Large intestine (tissue), 3 donors: Measurements from ENCODE around the gene ANTXR2. TPM values are rescaled to one million over a fixed set of nuclear protein-coding genes. Genes with fewer than 3 reads are reported as not detected.

Experiments
- DNase-seq, 2 donors: peaks; one replicate each; pipeline versions ENCODE4 v3.0.0 to v3.0.0-alpha.2; 2013
- H3K27ac ChIP-seq: one replicate; pipeline ENCODE4 v1.5.1; 2013; ENCODE audit warnings: low read length
- H3K27me3 ChIP-seq: 2 replicates; pipeline ENCODE4 v1.6.1; 2013; ENCODE audit warnings: low read length; ENCODE audit not compliant: control insufficient read depth, insufficient read depth
- H3K36me3 ChIP-seq: 2 replicates; pipeline ENCODE4 v1.6.1; 2013; ENCODE audit warnings: low read length; ENCODE audit not compliant: control insufficient read depth, insufficient read depth
- H3K4me1 ChIP-seq: one replicate; pipeline ENCODE4 v1.6.1; 2013; ENCODE audit warnings: low read length; ENCODE audit not compliant: control insufficient read depth, insufficient read depth
- H3K4me3 ChIP-seq: one replicate; pipeline ENCODE4 v1.5.1; 2013; ENCODE audit warnings: low read length
- H3K9me3 ChIP-seq: one replicate; pipeline ENCODE4 v1.6.1; 2013; ENCODE audit warnings: mild to moderate bottlenecking, low read depth, low read length, moderate library complexity; ENCODE audit not compliant: control insufficient read depth
- WGBS: methylation state at CpG from one replicate; pipeline ENCODE4 v1.1.5; 2013; ENCODE audit warnings: low lambda C conversion rate; ENCODE audit not compliant: insufficient coverage; 5-methylcytosine and 5-hydroxymethylcytosine counted together
- polyA plus RNA-seq: library from polyadenylated mRNA; unstranded; fragments of 120-200 nt; gene quantifications from one replicate; pipeline ENCODE4 v1.2.1, GENCODE V29; 2013

The ANTXR2 gene
- polyA plus RNA-seq, 1 donor: 36.3 TPM

DNA sequence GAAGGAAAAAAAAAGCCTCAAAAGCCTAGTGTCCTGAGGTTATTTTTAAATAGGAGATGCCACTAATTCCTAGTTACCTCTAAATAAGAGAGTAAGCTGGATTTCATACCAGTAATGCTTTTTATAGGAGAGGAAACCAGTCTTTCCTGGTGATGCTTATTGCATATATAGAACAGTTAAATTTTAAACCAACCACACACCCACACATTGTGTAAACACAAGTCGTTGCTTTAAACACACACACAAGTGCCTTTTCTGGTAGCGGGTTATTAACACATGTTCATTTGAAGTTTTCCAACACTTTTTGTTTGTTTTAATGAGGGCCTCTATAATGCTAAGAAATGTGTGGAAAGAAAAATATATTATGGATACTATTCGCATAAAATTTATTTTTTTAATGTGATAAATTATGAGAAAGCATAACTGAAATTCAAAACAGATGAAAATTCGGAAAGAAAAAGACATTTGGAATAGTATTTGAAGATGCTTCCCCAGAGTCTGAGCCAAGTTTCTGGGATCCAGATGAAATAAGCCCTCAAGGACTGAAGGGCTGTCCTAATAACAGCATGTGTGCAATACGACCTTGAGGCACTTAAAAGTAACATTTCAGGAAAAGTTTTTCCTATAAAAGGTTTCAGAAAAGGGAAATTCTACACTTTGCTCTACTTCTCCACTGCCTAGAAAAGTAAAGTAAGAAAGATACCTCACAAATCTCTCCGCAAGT is 2.0 kb downstream of the ANTXR2 start:
- Histone ChIP-seq H3K27ac (no peak overlapping the region), H3K27me3 (no peaks in the 10 kb centered on the region), H3K36me3 (peaks cover 10% of the 10 kb centered on the region), H3K4me1 (peaks cover 9% of the 10 kb centered on the region), H3K4me3 (peak overlapping the region; percentile 73), H3K9me3 (no peaks in the 10 kb centered on the region)
- DNase-seq: peak in 1 of 2 donors; percentile 29
- 32% methylated on average over 5 of the region's 6 CpGs for WGBS

DNA sequence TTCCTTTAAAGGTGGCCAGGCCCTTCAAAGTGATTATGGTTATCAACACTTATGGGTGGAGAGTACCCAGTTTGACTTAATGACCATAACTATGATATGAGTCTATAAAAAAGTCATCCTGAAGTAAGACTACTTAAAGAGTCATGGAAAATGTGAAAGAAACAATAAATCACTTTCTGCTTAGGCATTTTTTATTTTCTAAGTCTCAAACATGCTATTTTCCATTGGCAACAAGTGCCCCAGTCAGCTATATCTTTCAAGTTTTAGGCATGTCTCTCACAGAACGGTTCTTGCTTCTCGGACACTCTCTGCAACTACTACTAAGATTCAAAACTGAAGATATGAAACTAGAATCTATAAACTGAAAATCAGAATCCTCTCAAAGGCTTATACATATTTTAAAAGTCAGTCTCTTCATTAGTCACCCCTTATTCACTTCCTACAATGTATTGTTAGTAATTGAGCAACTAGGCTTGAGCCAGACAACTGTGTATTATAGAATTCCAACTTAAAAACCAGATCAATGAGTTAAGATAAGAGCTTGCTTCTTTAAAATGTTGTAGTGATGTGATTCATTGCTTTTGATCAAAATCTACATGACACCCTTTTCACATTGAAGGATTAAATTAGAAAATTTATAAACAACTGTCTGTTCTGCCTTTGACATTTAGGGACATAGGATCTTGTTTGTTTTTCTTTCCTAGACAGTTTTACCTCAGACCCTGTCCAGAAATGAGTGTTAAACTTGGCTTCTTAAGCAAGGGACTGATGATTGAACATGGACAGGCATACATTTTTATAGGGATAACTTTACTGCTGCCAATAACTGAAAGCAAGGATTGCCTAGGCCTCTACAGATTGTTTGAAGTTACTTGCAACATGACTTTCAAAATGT is 2.9 kb downstream of the ANTXR2 start:
- Histone ChIP-seq H3K27me3 (no peaks in the 10 kb centered on the region), H3K36me3 (peaks cover 10% of the 10 kb centered on the region), H3K4me3 (no peak overlapping the region), H3K27ac (no peak overlapping the region), H3K9me3 (no peaks in the 10 kb centered on the region), H3K4me1 (peaks cover 9% of the 10 kb centered on the region)
- WGBS: no CpG with 5 or more reads among the region's 2 CpGs
- DNase-seq: no peak

DNA sequence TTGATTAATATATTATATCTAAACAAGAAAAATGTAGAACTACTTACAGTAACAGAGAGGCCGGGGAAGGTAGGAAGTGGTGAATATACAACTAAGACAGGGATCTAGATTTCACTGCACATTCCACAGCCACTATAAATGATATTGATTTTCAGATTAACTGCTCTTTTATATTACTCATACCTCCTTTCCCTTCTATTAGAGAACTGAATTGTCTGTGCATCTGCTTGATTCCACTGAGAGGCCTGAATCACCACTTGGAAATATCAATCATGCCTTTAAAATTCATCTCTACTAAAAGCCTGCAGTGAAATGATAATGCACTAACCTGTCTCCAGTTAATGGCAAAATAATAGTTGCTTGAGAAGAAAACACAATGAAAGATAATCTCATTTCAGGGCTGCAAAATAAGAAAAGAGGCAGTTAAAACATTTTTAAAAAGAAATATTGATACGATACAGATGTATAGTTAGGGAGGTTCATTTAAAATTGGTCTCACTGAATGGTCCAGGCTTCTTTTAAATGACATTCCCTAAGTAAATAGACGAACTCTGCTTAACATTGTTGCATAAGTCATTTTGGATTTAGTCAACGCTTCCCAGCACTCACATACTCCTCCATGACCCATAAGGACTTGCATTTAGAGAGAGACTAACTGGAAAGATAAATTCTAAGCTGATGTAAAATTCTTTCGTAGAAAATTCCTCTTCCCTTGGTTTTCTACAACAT is 3.8 kb downstream of the ANTXR2 start:
- Histone ChIP-seq H3K4me3 (no peak overlapping the region), H3K4me1 (peaks cover 9% of the 10 kb centered on the region), H3K27me3 (no peaks in the 10 kb centered on the region), H3K36me3 (peaks cover 14% of the 10 kb centered on the region), H3K9me3 (no peaks in the 10 kb centered on the region), H3K27ac (no peak overlapping the region)
- DNase-seq: no peak
- WGBS: 86% methylated on average over 2 of the region's 5 CpGs

DNA sequence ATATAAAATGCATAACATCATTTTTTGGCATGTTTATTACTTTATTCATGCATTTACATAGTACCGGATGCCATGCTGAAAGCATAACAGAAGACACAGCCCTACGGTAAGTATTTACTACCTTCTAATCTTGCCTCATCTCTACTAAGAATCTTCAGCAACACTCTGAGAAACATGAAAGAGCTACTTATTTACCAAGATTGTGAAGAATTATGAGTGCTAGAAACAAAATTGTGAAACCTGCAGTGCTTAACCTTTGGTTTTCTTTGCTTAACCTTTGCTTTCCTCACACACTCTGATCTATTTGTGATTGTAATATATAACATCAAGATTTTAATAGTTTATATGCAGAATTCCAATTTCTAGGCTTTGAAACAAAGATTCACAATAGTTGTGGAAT is 7.4 kb downstream of the ANTXR2 start:
- Histone ChIP-seq H3K4me1 (peaks cover 3% of the 10 kb centered on the region), H3K4me3 (no peak overlapping the region), H3K36me3 (peaks cover 20% of the 10 kb centered on the region), H3K9me3 (no peaks in the 10 kb centered on the region), H3K27ac (no peak overlapping the region), H3K27me3 (no peaks in the 10 kb centered on the region)
- no peak for DNase-seq
- 94% methylated on average over 2 of the region's 2 CpGs for WGBS

DNA sequence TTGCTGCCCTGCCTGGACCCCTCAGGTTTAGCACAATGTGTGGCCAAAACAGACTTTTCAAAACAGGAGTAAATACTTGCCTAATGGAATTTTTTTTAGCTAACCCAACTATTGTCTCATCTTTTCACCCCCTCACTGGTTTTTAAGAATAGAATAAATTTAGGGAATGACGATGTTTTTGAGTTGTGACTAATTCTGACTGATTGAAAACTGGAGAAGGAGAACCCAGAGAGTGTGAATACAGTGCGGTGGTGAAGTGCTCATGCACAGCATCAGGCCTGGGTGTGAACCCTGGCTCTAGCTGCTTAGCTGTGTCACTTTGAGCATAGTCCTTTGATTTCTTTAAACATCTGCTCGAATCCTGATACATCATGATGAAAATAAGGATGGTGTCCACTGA is 10.5 kb downstream of the ANTXR2 start:
- DNase-seq: no peak
- no peaks in the 10 kb centered on the region for H3K4me1 ChIP-seq
- H3K36me3 ChIP-seq: peaks cover 17% of the 10 kb centered on the region
- H3K9me3 ChIP-seq: no peaks in the 10 kb centered on the region
- no CpG with 5 or more reads among the region's 3 CpGs for WGBS
- H3K27ac ChIP-seq: no peak overlapping the region
- no peak overlapping the region for H3K4me3 ChIP-seq
- H3K27me3 ChIP-seq: no peaks in the 10 kb centered on the region

DNA sequence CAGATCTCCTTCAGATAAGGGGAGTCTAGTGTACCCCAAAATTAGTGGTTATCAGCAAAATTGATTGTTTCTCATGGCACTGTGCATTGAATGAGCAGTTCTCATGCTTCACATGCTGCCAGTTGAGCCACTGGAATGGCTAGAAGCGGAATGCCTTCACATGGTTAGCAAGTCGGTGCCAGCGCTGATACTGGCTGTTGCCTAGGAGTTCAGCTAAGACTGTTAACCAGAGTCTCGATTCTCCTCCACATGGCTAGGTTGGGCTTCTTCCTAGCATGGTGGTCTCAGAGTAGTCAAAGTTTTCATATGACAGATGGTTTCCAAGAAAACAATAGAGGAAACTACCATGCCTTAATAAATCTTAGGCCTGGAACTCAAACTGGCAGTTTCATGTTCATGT is 12.2 kb downstream of the ANTXR2 start:
- H3K4me3 ChIP-seq: no peak overlapping the region
- no peaks in the 10 kb centered on the region for H3K9me3 ChIP-seq
- WGBS: no CpG with 5 or more reads among the region's 4 CpGs
- DNase-seq: no peak
- no peaks in the 10 kb centered on the region for H3K4me1 ChIP-seq
- H3K27ac ChIP-seq: no peak overlapping the region
- no peaks in the 10 kb centered on the region for H3K27me3 ChIP-seq
- peaks cover 13% of the 10 kb centered on the region for H3K36me3 ChIP-seq

DNA sequence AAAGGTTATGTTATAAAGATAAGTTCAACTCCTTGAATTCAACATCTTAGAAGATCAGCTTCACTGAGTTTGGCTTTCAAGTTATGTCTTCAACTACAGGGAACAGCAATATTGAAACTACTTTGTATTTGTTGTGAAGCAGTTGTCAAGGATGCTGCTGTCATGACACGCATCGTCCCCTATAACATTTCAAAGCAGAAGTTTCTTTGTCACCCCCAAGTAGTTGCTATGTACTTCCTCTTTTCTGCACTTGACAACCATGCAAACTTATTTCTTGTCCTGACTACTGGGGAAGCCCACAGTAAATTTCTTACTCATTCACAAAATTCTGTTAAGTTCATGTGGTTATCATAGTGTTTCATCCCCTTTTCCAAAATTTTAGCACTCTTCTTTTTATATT is 14.3 kb downstream of the ANTXR2 start:
- Histone ChIP-seq H3K27ac (no peak overlapping the region), H3K4me3 (no peak overlapping the region), H3K9me3 (no peaks in the 10 kb centered on the region), H3K36me3 (peaks cover 12% of the 10 kb centered on the region), H3K4me1 (no peaks in the 10 kb centered on the region), H3K27me3 (no peaks in the 10 kb centered on the region)
- 100% methylated on average over 2 of the region's 2 CpGs for WGBS
- peak; percentile 16 to 19 for DNase-seq

DNA sequence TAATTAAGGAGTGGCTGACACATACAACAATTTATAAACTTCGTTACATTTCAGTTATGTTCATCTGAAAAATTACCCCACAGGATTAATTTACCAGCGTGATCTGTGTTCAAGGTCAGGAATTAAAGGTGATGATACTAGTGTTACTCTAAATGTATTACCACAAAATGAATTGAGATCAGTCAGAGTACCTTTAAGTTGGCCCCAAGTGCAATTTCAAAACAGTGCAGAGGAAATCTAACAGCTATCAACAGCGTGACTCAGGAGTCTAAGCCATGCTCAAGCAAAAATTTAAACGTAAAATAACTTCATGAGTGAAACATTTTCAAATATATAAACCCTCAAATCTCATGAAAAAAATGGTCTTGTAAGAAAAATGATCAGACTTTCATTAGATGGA is 18.7 kb downstream of the ANTXR2 start:
- Histone ChIP-seq H3K9me3 (no peaks in the 10 kb centered on the region), H3K27ac (no peak overlapping the region), H3K36me3 (peaks cover 7% of the 10 kb centered on the region), H3K4me1 (no peaks in the 10 kb centered on the region), H3K4me3 (no peak overlapping the region), H3K27me3 (no peaks in the 10 kb centered on the region)
- 100% methylated on average over 1 of the region's 4 CpGs for WGBS
- no peak for DNase-seq

DNA sequence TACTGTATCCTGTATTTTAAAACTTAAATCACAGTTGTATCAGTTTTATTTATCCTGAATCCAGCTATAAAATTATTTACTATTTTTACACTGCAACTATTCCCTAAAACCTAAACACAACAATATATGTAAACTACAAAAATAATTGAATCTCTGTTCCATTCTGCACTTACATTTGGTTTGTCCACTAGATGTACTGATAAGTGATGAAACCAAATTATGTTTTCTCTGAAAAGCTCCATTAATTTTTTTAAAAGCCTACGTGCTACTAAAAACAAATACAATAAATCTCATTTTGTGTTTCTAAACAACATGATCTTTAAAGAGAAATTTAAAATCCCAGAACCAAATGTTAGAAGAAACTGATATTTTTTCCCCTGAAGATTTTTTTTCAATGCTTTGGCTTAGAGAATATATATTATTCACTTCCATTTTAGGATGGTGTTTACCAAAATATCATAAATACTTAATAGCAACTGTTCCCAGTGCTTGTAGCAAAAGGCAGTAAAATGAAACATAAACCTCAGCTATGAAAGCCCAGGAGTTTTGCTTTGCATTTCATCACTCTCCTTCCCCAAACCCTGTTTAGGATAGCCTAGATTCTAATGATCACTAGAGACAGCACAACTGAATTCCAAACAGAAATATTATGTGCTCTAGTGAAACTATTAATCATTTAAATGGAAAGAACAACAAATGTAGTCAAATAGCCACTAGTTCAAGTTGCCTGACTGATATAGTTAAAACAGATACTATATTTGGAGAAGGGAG is 19.7 kb downstream of the ANTXR2 start:
- H3K27ac ChIP-seq: no peak overlapping the region
- no peak overlapping the region for H3K4me3 ChIP-seq
- H3K36me3 ChIP-seq: peaks cover 7% of the 10 kb centered on the region
- H3K9me3 ChIP-seq: no peaks in the 10 kb centered on the region
- no peak for DNase-seq
- H3K4me1 ChIP-seq: no peaks in the 10 kb centered on the region
- 80% methylated on average over 1 of the region's 1 CpG for WGBS
- no peaks in the 10 kb centered on the region for H3K27me3 ChIP-seq
